ENCODE measurements around the gene PDLIM7.

GRCh38 chr5:177496070-177496726 lies 1.2 kb downstream of the PDLIM7 start:
- peak; percentile 30; the same call in 1 of the 2 replicates for TF ChIP-seq RAD21 (IDR thresholded peaks at IDR 0.05; ENCODE audit: low read length)
- TF ChIP-seq CTCF (conservative IDR thresholded peaks at IDR 0.05; ENCODE audit: low read depth, low read length), result peak; percentile 36; the same call in 1 of the 2 replicates
- no peak for TF ChIP-seq CEBPB (IDR thresholded peaks at IDR 0.05; ENCODE audit: low read depth, low read length)
- peak; percentile 46; the same call in 1 of the 2 replicates for TF ChIP-seq BHLHE40 (IDR thresholded peaks at IDR 0.05; ENCODE audit: low read depth, low read length)
- peak; percentile 22; the same call in 1 of the 2 replicates for TF ChIP-seq CHD1 (IDR thresholded peaks at IDR 0.05; ENCODE audit: low read depth, low read length)

Measured in IMR-90 (cell line).